ENCODE measurements around the gene CDKAL1.

DNA sequence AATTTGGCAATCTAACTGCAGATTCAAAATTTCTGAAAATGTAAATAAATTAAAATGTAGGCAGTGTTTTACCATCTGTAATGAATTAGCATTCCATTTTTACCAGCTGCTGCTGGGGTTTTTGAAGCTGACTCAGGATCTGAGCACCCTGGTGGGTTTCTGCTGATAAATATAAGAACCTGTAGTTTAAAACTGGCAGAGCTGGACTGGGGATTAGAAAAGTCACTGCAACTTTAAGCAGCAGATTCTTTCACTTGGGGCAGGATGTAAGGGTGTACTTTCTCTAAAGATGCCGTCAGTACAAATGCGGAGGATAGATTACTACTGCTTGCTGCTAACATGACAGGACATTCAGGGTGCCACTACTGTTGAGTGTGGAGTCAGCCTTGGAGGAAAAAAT, 341.8 kb downstream of the CDKAL1 start:
- TF ChIP-seq, protein P1, sequence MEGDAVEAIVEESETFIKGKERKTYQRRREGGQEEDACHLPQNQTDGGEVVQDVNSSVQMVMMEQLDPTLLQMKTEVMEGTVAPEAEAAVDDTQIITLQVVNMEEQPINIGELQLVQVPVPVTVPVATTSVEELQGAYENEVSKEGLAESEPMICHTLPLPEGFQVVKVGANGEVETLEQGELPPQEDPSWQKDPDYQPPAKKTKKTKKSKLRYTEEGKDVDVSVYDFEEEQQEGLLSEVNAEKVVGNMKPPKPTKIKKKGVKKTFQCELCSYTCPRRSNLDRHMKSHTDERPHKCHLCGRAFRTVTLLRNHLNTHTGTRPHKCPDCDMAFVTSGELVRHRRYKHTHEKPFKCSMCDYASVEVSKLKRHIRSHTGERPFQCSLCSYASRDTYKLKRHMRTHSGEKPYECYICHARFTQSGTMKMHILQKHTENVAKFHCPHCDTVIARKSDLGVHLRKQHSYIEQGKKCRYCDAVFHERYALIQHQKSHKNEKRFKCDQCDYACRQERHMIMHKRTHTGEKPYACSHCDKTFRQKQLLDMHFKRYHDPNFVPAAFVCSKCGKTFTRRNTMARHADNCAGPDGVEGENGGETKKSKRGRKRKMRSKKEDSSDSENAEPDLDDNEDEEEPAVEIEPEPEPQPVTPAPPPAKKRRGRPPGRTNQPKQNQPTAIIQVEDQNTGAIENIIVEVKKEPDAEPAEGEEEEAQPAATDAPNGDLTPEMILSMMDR (conservative IDR thresholded peaks at IDR 0.05; ENCODE audit: low read depth, low read length), result no peak
- TF ChIP-seq EZH2phosphoT487 (IDR thresholded peaks at IDR 0.05; ENCODE audit: borderline replicate concordance, low read length) (no peak), EZH2 (IDR thresholded peaks at IDR 0.05; ENCODE audit: low read length, unreplicated experiment) (no peak)
